ENCODE results near the gene P4HB. TPM values are rescaled to one million over a fixed set of nuclear protein-coding genes. Genes with fewer than 3 reads are reported as not detected.

P4HB gene
- polyA plus RNA-seq, 1 experiment = 122 TPM

DNA sequence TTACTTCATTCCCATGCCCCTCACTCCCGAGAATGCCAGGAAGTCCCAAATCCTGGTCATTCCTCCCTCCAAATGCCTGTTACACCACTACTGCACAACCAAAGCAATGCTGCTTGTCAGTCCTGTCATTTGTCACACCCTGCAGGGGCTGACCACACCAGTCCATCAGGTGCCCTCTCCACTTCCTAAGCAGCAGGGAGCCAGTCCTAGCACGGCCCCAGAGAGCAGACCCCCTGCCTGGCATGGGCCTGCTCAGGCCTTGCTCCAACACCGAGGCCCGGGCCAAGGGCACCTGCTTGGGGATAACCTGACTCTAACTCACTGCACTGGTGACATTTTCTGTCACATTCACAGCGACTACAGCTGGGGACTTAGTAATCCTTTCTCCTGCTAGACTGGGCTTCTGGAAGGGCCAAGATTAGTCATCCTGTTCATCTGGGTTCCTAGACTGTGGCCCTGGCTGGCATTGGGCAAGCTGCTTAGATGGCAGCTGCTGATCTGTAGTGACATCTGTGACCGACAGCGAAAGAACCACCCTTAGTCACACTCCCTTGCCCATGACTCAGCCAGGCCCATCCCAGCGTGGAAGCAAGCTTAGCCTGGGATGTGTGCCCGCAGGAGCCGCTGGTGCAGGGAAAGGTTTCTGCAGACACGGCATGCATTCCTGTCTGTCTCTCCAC, 25.7 kb upstream of the P4HB start:
- no peak for DNase-seq (ENCODE audit: low read depth)
- CTCF ChIA-PET = interaction anchor here (1.4 to 1.7 kb wide), 2 partner anchors 14 to 16 kb away, joined by 3 read pairs; no protein-coding TSS in a partner anchor
- Histone ChIP-seq H3K27me3 (ENCODE audit: control insufficient read depth, insufficient read depth, low read length) (no peaks in the 10 kb centered on the region), H3K36me3 (ENCODE audit: control insufficient read depth, insufficient read depth, low read length) (peaks cover 27% of the 10 kb centered on the region), H3K4me3 (ENCODE audit: low read depth, low read length) (no peak overlapping the region)
- POLR2A ChIA-PET = no interaction called here
- TF ChIP-seq, protein P1, sequence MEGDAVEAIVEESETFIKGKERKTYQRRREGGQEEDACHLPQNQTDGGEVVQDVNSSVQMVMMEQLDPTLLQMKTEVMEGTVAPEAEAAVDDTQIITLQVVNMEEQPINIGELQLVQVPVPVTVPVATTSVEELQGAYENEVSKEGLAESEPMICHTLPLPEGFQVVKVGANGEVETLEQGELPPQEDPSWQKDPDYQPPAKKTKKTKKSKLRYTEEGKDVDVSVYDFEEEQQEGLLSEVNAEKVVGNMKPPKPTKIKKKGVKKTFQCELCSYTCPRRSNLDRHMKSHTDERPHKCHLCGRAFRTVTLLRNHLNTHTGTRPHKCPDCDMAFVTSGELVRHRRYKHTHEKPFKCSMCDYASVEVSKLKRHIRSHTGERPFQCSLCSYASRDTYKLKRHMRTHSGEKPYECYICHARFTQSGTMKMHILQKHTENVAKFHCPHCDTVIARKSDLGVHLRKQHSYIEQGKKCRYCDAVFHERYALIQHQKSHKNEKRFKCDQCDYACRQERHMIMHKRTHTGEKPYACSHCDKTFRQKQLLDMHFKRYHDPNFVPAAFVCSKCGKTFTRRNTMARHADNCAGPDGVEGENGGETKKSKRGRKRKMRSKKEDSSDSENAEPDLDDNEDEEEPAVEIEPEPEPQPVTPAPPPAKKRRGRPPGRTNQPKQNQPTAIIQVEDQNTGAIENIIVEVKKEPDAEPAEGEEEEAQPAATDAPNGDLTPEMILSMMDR (IDR thresholded peaks at IDR 0.05; ENCODE audit: insufficient read depth, low read depth, low read length) = no peak

DNA sequence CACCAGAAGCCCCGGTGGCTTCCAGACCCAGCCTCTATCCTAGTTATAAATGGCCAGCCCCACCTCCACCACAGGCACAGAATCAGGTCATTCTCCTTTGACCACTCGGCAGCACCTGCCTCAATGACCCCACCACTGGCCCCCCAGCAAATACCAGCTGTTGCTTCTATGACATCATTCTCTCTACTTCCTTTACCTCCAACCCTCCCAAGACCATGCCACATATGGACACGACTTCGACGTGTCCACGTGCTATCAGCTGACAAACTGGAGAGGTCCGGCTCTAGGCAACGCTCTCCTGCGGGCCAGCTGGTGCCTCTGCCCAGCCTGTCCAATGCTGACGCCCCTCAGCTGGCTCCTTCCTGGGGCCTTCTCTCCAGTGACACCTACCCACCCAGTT, 25.1 kb upstream of the P4HB start:
- TF ChIP-seq, protein P1 (IDR thresholded peaks at IDR 0.05; ENCODE audit: insufficient read depth, low read depth, low read length) = no peak
- H3K27me3 ChIP-seq (ENCODE audit: control insufficient read depth, insufficient read depth, low read length) = no peaks in the 10 kb centered on the region
- H3K36me3 ChIP-seq (ENCODE audit: control insufficient read depth, insufficient read depth, low read length) = peaks cover 27% of the 10 kb centered on the region
- CTCF ChIA-PET = interaction anchor here (1.5 to 1.7 kb wide), 2 partner anchors 13 to 14 kb away, joined by 3 to 4 read pairs; no protein-coding TSS in a partner anchor
- H3K4me3 ChIP-seq (ENCODE audit: low read depth, low read length) = no peak overlapping the region
- no peak for DNase-seq (ENCODE audit: low read depth)
- POLR2A ChIA-PET = no interaction called here

DNA sequence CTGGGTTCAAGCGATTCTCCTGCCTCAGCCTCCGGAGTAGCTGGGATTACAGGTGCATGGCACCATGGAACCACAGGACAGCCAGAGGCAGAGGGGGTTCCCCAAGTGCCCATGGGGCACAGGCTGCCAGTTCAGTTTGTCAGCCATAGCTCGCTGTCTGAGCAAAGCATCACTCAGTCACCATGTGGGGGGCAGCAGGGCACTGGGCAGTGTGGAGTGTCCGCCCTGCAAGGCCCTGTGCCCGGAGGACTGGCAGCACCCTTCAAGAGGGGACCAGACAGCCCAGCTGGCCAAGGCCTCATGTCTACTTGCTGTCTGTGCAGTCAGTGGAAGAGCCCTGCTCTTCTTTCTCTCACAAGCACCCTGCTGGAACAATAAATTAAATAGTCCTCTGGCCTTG, 24.6 kb upstream of the P4HB start:
- Histone ChIP-seq H3K27me3 (ENCODE audit: control insufficient read depth, insufficient read depth, low read length) (no peaks in the 10 kb centered on the region), H3K36me3 (ENCODE audit: control insufficient read depth, insufficient read depth, low read length) (peaks cover 24% of the 10 kb centered on the region), H3K4me3 (ENCODE audit: low read depth, low read length) (no peak overlapping the region)
- CTCF ChIA-PET = interaction anchor here (1.5 to 1.7 kb wide), 2 partner anchors 12 to 13 kb away, joined by 3 to 4 read pairs; no protein-coding TSS in a partner anchor
- no peak for DNase-seq (ENCODE audit: low read depth)
- POLR2A ChIA-PET = no interaction called here
- TF ChIP-seq, protein P1 (IDR thresholded peaks at IDR 0.05; ENCODE audit: insufficient read depth, low read depth, low read length) = no peak

DNA sequence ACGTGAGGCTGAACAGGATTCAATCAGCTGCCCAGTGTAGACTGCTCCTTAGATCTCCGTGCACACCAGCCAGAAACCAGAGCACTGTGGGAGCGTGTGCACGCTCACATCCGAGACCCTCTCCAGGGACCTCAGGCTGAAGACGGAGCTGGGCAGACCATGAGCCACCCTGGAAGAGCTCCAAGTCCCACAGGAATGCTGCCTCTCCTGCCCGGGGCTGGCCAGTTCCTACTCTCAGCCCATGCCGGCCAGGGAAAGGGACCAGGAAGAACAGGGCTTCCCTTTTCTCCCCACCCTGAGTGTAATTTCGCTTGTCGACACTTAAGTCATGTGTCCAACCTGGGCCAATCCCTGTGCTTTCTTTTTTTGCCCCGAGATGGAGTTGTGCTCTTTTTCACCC, 24.2 kb upstream of the P4HB start:
- TF ChIP-seq, protein P1 (IDR thresholded peaks at IDR 0.05; ENCODE audit: insufficient read depth, low read depth, low read length) = no peak
- POLR2A ChIA-PET = no interaction called here
- Histone ChIP-seq H3K27me3 (ENCODE audit: control insufficient read depth, insufficient read depth, low read length) (no peaks in the 10 kb centered on the region), H3K4me3 (ENCODE audit: low read depth, low read length) (no peak overlapping the region), H3K36me3 (ENCODE audit: control insufficient read depth, insufficient read depth, low read length) (peaks cover 24% of the 10 kb centered on the region)
- DNase-seq (ENCODE audit: low read depth) = no peak
- CTCF ChIA-PET = interaction anchor here (1.5 to 1.6 kb wide), 2 partner anchors 12 to 15 kb away, joined by 4 read pairs; no protein-coding TSS in a partner anchor

DNA sequence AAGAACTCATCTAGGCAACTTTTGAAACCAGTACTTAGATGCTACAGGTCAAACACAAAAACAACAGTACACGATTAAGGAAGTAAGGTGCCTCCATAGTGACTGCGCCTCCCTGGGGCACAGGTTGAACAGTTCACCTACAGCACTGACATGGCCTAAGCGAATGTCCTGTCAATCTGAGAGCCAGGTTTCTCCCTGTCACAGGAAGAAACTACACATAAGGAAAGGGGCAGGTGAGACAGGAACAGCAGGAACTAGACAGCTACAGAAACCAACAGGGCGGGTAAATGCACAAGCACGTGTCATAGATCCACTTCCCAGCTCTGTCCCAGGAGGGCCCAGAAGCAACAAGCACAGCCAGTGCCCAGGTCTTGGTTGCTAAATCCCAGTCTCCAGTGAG, 18.8 kb upstream of the P4HB start:
- no peak for DNase-seq (ENCODE audit: low read depth)
- CTCF ChIA-PET = interaction anchor here (1.4 kb wide), 1 partner anchor 10 kb away, joined by 7 read pairs; no protein-coding TSS in a partner anchor

More for the DNA sequence above, 18.8 kb upstream of the P4HB start:
- H3K27me3 ChIP-seq (ENCODE audit: control insufficient read depth, insufficient read depth, low read length) = no peaks in the 10 kb centered on the region
- 0 out of 2 replicates have a peak, but pooled peaks cover 3% of the 10 kb centered on the region for H3K36me3 ChIP-seq (ENCODE audit: control insufficient read depth, insufficient read depth, low read length)
- TF ChIP-seq, protein P1 (IDR thresholded peaks at IDR 0.05; ENCODE audit: insufficient read depth, low read depth, low read length) = no peak
- H3K4me3 ChIP-seq (ENCODE audit: low read depth, low read length) = no peak overlapping the region
- POLR2A ChIA-PET = no interaction called here
